Measurements from ENCODE around the gene GAPVD1.

Gene GAPVD1

GRCh38 chr9:125404733-125405132 lies 143.1 kb downstream of the GAPVD1 start:
- DNase-seq (ENCODE audit: low read depth in 2 of 3, low spot score in 1 of 3) = no peak

GRCh38 chr9:125405938-125406809 lies 144.5 kb downstream of the GAPVD1 start:
- no peak for DNase-seq (ENCODE audit: low read depth in 2 of 3, low spot score in 1 of 3)

- DNase-seq (ENCODE audit: low read depth in 2 of 3, low spot score in 1 of 3) = no peak
Measured at GRCh38 chr9:125406810-125407087, 145.1 kb downstream of the GAPVD1 start.

GRCh38 chr9:125407432-125407973 lies 145.9 kb downstream of the GAPVD1 start:
- no peak for DNase-seq (ENCODE audit: low read depth in 2 of 3, low spot score in 1 of 3)

- peak; percentile 49 to 75 (median 69) for DNase-seq (ENCODE audit: low read depth in 2 of 3, low spot score in 1 of 3)
Measured at GRCh38 chr9:125407974-125408900, 146.6 kb downstream of the GAPVD1 start.

GRCh38 chr9:125409217-125409636 lies 147.6 kb downstream of the GAPVD1 start:
- DNase-seq (ENCODE audit: low read depth in 2 of 3, low spot score in 1 of 3) = no peak

DNA sequence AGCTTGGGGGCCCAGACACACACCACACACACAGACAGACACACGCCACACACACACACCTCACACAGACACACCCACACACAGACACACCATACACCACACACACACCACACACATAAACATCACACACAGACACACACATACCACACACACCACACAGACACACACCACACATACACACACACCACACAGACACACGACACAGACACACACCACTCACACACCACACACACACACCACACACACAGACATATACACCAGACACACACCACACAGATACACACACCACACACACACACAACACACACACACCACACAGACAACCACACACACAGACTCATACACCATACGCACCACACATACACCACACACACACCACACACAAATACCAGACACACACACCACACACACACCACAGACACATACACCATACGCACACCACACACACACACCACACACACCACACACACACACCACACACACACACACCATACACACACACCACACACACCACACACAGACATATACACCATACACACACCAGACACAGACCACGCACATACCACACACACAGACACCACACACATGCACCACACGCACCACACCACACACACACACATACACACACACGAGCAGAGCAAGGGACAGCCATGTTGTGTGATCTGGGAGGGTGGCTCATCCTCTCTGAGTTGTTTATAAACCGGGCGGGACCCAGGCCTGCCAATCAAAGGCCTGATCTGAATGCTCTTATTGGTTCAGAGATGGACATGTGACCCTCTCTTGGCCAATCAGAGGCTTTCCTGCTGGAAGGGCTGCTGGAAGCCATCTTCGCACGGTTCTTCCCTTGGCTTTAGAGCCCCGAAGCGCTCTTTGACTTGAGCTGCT lies 148.3 kb downstream of the GAPVD1 start:
- DNase-seq (ENCODE audit: low read depth in 2 of 3, low spot score in 1 of 3) = peak; percentile 24 to 48 (median 32)

DNA sequence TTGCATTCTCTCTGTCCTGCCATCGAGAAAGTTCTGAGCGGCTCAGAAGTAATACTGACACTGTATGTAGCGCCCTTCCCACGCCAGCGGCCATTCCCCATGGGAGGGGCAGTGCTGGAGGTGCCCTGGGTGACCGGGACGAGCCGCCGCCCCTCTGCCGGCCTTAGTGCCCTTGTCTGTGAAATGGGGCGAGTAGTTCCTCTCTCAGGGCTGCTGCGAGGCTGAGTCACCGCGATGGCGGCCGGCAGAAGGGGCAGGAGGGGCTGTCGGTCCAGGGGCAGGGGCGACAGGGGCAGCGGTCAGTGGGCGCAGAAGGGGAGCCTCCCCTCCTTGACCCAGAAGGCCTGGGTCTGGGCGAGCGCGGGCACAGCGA lies 148.9 kb downstream of the GAPVD1 start:
- DNase-seq (ENCODE audit: low read depth in 2 of 3, low spot score in 1 of 3) = no peak

DNA sequence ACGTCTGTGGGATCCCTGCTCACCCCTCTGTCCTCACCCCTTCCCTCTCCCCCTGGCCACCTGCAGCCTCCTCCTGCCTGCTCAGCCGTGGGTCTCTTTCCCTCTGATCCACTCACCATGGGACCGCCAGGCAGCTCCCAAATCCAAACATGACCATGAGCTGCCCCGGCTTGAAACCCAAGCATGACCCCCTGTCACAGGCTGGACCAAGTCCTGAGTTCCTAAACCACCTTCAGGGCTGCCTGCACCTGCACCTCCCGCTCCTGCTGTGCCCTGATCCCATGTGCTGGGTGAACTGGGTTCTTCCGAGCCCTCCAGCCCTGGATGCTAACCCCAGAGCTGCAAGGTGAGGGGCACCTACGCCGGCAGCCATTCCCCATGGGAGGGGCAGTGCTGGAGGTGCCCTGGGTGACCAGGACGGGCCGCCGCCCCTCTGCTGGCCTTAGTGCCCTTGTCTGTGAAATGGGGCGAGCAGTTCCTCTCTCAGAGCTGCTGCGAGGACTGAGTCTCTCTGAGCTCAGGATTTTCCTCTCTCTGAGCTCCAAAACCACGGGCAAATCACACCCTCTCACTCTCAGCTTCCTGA lies 149.6 kb downstream of the GAPVD1 start:
- DNase-seq (ENCODE audit: low read depth in 2 of 3, low spot score in 1 of 3) = no peak

GRCh38 chr9:125412166-125412565 lies 150.5 kb downstream of the GAPVD1 start:
- no peak for DNase-seq (ENCODE audit: low read depth in 2 of 3, low spot score in 1 of 3)

DNA sequence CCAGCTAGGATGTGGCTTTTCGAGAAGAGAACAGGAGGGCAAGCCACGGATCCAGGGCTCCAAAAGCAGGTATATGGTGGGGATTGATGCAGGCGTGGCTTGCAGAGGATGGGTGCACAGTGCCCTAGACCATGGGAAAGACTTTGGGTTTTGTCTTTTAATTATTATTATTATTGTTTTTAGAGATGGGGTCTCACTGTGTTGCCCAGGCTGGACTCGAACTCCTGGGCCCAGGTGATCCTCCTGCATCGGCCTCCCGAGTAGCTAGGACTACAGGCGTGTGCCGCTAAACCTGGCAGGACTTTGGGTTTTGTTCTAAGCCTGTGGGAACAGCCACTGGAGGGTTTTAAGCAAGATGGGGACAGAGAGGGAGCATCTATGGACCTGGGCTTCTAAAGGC lies 152.0 kb downstream of the GAPVD1 start:
- no peak for DNase-seq (ENCODE audit: low read depth in 2 of 3, low spot score in 1 of 3)

- no peak for DNase-seq (ENCODE audit: low read depth in 2 of 3, low spot score in 1 of 3)
Measured at GRCh38 chr9:125415583-125416460, 154.2 kb downstream of the GAPVD1 start.

GRCh38 chr9:125416517-125416916 lies 154.9 kb downstream of the GAPVD1 start:
- no peak for DNase-seq (ENCODE audit: low read depth in 2 of 3, low spot score in 1 of 3)
